GM13976 (cell line): ENCODE data around the gene GPR139.

Source experiments
- DNase-seq: peaks from one replicate; pipeline ENCODE4 v3.0.0; 2012; ENCODE audit warnings: low spot score
- in situ Hi-C: fragments of 300-500 bp; cut with MboI; formaldehyde crosslinking; loops from one replicate; pipeline ENCODE4 v1.12.0; 2022; ENCODE audit warnings: low sequenced_read_pairs, mixed read lengths, inconsistent platforms; ENCODE audit not compliant: unreplicated experiment
- TF ChIP-seq, protein P1 (sequence below): IDR thresholded peaks from 2 replicates; pipeline ENCODE4 v1.5.1; 2012; ENCODE audit warnings: borderline replicate concordance, mild to moderate bottlenecking; ENCODE audit not compliant: insufficient read depth; ENCODE audit errors: extremely low read depth, missing control alignments, control extremely low read depth

The GPR139 gene

GRCh38 chr16:20001856-20002707 lies 71.6 kb downstream of the GPR139 start:
- in situ Hi-C loops = no loop called here
- DNase-seq = no peak
- TF ChIP-seq, protein P1, sequence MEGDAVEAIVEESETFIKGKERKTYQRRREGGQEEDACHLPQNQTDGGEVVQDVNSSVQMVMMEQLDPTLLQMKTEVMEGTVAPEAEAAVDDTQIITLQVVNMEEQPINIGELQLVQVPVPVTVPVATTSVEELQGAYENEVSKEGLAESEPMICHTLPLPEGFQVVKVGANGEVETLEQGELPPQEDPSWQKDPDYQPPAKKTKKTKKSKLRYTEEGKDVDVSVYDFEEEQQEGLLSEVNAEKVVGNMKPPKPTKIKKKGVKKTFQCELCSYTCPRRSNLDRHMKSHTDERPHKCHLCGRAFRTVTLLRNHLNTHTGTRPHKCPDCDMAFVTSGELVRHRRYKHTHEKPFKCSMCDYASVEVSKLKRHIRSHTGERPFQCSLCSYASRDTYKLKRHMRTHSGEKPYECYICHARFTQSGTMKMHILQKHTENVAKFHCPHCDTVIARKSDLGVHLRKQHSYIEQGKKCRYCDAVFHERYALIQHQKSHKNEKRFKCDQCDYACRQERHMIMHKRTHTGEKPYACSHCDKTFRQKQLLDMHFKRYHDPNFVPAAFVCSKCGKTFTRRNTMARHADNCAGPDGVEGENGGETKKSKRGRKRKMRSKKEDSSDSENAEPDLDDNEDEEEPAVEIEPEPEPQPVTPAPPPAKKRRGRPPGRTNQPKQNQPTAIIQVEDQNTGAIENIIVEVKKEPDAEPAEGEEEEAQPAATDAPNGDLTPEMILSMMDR = no peak

GRCh38 chr16:19997734-19998133 lies 76.0 kb downstream of the GPR139 start:
- DNase-seq = no peak
- in situ Hi-C loops = no loop called here
- TF ChIP-seq, protein P1 = no peak

DNA sequence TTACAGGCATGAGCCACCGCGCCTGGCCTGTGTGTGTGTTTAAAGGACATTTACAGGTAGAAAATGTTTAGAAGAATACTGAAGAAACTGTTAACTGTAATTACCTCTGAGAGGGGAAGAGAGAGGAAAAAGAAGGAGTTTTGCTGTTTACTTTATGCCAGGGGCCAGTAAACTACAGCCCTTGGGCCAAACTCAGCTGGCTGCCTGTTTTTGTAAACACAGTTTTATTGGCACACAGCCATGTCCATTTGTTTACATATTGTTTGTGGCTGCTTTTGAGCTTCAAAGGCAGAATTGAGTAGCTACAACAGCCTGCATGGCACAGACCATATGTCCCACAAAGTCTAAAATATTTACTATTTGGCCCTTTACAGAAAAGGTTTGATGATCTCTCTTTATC lies 76.4 kb downstream of the GPR139 start:
- in situ Hi-C loops = no loop called here
- DNase-seq = no peak
- TF ChIP-seq, protein P1 = no peak

DNA sequence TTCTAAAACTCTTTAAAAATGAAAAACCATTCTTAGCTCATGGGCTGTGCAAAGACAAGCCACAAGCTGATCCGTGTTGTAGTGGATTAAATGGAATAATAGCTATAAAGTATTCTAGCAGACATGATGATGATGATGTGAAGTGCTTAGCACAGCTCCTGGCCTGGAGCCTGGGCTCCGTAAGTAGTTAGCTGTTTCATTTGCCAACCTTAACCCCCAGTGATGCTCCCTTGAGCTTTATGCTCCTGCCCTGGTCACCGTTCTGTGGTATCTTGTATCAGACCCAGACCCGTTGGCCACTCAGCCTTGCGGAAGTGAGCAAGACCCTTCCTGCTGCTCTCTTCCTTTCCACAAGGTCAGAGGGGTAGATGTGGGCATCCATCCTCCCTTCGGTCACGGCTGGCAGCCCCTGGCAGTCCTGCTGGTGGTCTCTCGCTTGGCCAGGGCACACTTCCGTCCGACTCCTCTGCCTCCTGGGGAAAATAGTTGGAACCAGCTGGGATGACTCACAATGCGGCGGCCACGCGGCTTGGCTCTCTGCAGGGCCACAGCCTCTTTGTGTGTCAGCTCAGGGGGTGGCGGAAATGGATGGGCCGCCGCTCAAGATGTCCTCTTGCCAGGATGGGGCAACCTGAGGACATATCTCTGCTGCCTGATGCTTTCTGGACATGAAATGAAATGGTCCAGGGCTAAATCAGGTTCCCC lies 79.1 kb downstream of the GPR139 start:
- DNase-seq = no peak
- TF ChIP-seq, protein P1 = no peak
- in situ Hi-C loops = no loop called here

DNA sequence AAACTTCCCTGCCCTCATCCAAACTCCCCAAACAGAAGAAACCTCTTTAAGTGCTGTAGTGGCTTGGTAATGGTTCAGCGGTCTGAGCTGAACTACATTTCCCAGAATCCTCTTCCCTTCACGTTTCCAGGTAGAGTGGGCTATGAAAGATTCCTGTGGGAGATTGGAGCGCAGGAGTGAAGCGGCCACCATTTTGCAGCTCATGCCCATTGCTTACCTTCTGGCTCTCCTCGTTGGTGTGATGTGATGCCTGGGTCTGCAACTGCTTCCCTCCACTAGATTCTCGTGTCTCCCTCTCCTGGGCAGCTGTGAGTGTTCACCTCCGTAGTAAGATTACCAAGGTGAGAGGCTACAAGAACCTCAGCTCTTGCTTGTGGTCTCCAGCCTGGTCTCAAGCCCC lies 82.1 kb downstream of the GPR139 start:
- TF ChIP-seq, protein P1 = no peak
- in situ Hi-C loops = no loop called here
- DNase-seq = no peak

DNA sequence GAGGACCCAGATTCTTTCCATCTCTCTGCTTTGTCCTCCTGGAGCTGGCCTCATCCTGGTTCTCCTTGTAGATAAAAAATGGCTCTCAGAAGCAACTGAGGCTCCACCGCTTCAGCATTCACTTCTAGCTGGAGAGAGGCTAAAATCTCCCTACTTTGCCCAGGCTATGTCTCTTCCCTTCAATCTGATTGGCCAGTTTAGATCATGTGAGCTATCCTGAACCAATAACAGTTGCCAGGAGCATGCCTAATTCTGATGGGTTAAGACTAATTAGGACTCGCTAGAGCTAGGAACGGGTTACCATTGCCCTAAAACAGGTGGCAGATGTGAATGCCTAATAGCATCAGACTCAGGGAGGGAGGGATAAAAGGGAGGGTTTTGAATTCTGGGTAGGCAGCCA lies 89.6 kb downstream of the GPR139 start:
- TF ChIP-seq, protein P1 = no peak
- DNase-seq = no peak
- in situ Hi-C loops = no loop called here
